DOHH2 (cell line): Measurements from ENCODE around the gene SLC25A13.

ENCODE experiments used
- H3F3A ChIP-seq: fragments of 200-600 bp; sonication (generic), shearing (Covaris generic); 2 replicates; pipeline ENCODE4 v1.6.0; 2016; ENCODE audit warnings: antibody characterized with exemption, mild to moderate bottlenecking; ENCODE audit not compliant: control insufficient read depth, insufficient read depth
- H3K27ac ChIP-seq: fragments of 200-600 bp; sonication (generic); 2 replicates; pipeline ENCODE4 v1.5.1; 2014; ENCODE audit warnings: low read depth, mild to moderate bottlenecking, low read length, moderate library complexity
- H3K27me3 ChIP-seq: fragments of 200-600 bp; sonication (generic); 2 replicates; pipeline ENCODE4 v1.6.1; 2014; ENCODE audit warnings: mild to moderate bottlenecking, low read length, mixed read lengths; ENCODE audit not compliant: control insufficient read depth
- H3K36me3 ChIP-seq: fragments of 200-600 bp; sonication (generic); 2 replicates; pipeline ENCODE4 v1.6.1; 2014; ENCODE audit warnings: mild to moderate bottlenecking, low read length, moderate library complexity, mixed read lengths; ENCODE audit not compliant: control insufficient read depth
- H3K4me1 ChIP-seq: fragments of 200-600 bp; sonication (generic); 2 replicates; pipeline ENCODE4 v1.6.1; 2014; ENCODE audit warnings: mild to moderate bottlenecking, low read length, mixed read lengths; ENCODE audit not compliant: control insufficient read depth
- H3K4me2 ChIP-seq: fragments of 200-600 bp; sonication (generic); 2 replicates; pipeline ENCODE4 v1.6.0; 2014; ENCODE audit warnings: mild to moderate bottlenecking, low read length, moderate library complexity
- H3K4me3 ChIP-seq: fragments of 200-600 bp; sonication (generic); 2 replicates; pipeline ENCODE4 v1.5.1; 2014; ENCODE audit warnings: mild to moderate bottlenecking, low read length, mixed read lengths
- H3K79me2 ChIP-seq: fragments of 200-600 bp; sonication (generic); 2 replicates; pipeline ENCODE4 v1.6.1; 2014; ENCODE audit warnings: mild to moderate bottlenecking, low read length, mixed read lengths; ENCODE audit not compliant: control insufficient read depth
- H3K9me2 ChIP-seq: fragments of 200-600 bp; sonication (generic); replicated peaks from 2 replicates; pipeline ENCODE4 v1.6.1; 2014; ENCODE audit warnings: mild to moderate bottlenecking, low read length, mixed read lengths; ENCODE audit not compliant: control insufficient read depth
- H3K9me3 ChIP-seq: fragments of 200-600 bp; sonication (generic); 2 replicates; pipeline ENCODE4 v1.6.1; 2014; ENCODE audit warnings: antibody characterized with exemption, low read length, mixed read lengths; ENCODE audit not compliant: control insufficient read depth, insufficient read depth
- H4K20me1 ChIP-seq: fragments of 200-600 bp; sonication (generic); 2 replicates; pipeline ENCODE4 v1.6.0; 2014; ENCODE audit warnings: low read depth, mild to moderate bottlenecking, antibody characterized with exemption, low read length, moderate library complexity; ENCODE audit not compliant: control insufficient read depth, insufficient read depth
- EZH2phosphoT487 ChIP-seq: fragments of 200-600 bp; sonication (generic); IDR thresholded peaks from 2 replicates; pipeline ENCODE4 v1.6.1; 2017; ENCODE audit warnings: borderline replicate concordance, mild to moderate bottlenecking, antibody characterized with exemption, low read length, moderate library complexity, mixed read lengths
- TF ChIP-seq, protein P1 (sequence below): fragments of 200-600 bp; sonication (generic); IDR thresholded peaks from one replicate; pipeline ENCODE4 v1.5.1; 2014; ENCODE audit warnings: antibody characterized with exemption, mild to moderate bottlenecking, low read depth, low read length; ENCODE audit not compliant: poor library complexity, severe bottlenecking

Gene SLC25A13

GRCh38 chr7:96189129-96189820, 132.6 kb downstream of the SLC25A13 start:
- peaks cover 19% of the 10 kb centered on the region for H3K36me3 ChIP-seq
- no peak overlapping the region for H3K27ac ChIP-seq
- no peaks in the 10 kb centered on the region for H3K9me2 ChIP-seq
- H3K4me1 ChIP-seq, result no peaks in the 10 kb centered on the region
- no peak overlapping the region for H3K4me2 ChIP-seq
- H3F3A ChIP-seq, result no peaks in the 10 kb centered on the region
- H3K27me3 ChIP-seq, result no peaks in the 10 kb centered on the region
- H3K4me3 ChIP-seq, result no peak overlapping the region
- TF ChIP-seq EZH2phosphoT487, result no peak
- TF ChIP-seq, protein P1, sequence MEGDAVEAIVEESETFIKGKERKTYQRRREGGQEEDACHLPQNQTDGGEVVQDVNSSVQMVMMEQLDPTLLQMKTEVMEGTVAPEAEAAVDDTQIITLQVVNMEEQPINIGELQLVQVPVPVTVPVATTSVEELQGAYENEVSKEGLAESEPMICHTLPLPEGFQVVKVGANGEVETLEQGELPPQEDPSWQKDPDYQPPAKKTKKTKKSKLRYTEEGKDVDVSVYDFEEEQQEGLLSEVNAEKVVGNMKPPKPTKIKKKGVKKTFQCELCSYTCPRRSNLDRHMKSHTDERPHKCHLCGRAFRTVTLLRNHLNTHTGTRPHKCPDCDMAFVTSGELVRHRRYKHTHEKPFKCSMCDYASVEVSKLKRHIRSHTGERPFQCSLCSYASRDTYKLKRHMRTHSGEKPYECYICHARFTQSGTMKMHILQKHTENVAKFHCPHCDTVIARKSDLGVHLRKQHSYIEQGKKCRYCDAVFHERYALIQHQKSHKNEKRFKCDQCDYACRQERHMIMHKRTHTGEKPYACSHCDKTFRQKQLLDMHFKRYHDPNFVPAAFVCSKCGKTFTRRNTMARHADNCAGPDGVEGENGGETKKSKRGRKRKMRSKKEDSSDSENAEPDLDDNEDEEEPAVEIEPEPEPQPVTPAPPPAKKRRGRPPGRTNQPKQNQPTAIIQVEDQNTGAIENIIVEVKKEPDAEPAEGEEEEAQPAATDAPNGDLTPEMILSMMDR, result no peak
- no peaks in the 10 kb centered on the region for H3K9me3 ChIP-seq
- no peaks in the 10 kb centered on the region for H3K79me2 ChIP-seq
- no peaks in the 10 kb centered on the region for H4K20me1 ChIP-seq

GRCh38 chr7:96188591-96188991, 133.3 kb downstream of the SLC25A13 start:
- Histone ChIP-seq H3K36me3 (peaks cover 23% of the 10 kb centered on the region), H4K20me1 (no peaks in the 10 kb centered on the region), H3K4me3 (no peak overlapping the region), H3K9me2 (no peaks in the 10 kb centered on the region), H3K79me2 (no peaks in the 10 kb centered on the region), H3K4me2 (no peak overlapping the region), H3K4me1 (no peaks in the 10 kb centered on the region), H3F3A (no peaks in the 10 kb centered on the region), H3K27ac (no peak overlapping the region), H3K9me3 (no peaks in the 10 kb centered on the region), H3K27me3 (no peaks in the 10 kb centered on the region)
- TF ChIP-seq, protein P1, result no peak
- no peak for TF ChIP-seq EZH2phosphoT487

DNA sequence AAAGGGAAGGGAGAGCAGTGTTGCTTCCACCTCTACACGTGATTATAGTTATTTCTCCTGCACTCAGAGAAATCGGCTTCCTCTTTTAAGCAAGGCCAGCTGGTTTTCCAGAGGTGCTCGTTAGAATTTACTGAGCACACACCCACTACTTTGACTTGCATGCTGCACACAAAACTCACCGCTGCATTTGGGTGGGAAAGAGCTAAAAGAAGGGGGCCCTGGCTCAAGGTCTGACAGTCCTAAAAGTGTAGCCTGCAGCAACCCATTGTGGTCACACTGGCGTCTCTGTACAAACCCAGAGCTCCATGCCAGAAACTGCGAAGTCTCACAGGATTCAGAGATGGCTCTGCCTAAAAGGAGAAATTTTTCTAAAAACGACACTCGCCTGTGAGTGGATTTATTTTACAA, 133.7 kb downstream of the SLC25A13 start:
- Histone ChIP-seq H3K4me2 (no peak overlapping the region), H3F3A (no peaks in the 10 kb centered on the region), H3K4me1 (no peaks in the 10 kb centered on the region), H3K9me3 (no peaks in the 10 kb centered on the region), H3K79me2 (no peaks in the 10 kb centered on the region), H3K36me3 (peaks cover 25% of the 10 kb centered on the region), H3K9me2 (no peaks in the 10 kb centered on the region), H4K20me1 (no peaks in the 10 kb centered on the region), H3K27me3 (no peaks in the 10 kb centered on the region), H3K27ac (no peak overlapping the region), H3K4me3 (no peak overlapping the region)
- no peak for TF ChIP-seq EZH2phosphoT487
- TF ChIP-seq, protein P1, result no peak
